Activated CD4-positive, CD25-positive, alpha-beta regulatory T cell treated with anti-CD3 and anti-CD28 coated beads, Interleukin-2, amount 50 U/mL, for 72 hours (primary cell): ENCODE data around the gene YRDC.

Experiments used
- DNase-seq: peaks from one replicate; pipeline ENCODE4 v3.0.0; 2021

Gene YRDC

GRCh38 chr1:37807555-37808368, at the start of gene YRDC, which contains the start of gene C1orf122:
Gene YRDC (minus strand): TSS chr1:37808208. CDS start chr1:37808180, 28 bp downstream.
Gene C1orf122 (plus strand): TSS chr1:37807790. CDS start chr1:37808405, 615 bp downstream.
- DNase-seq: peak; percentile 92

GRCh38 chr1:37854406-37854805, 46.4 kb upstream of the YRDC start:
- no peak for DNase-seq

- no peak for DNase-seq
Observed at GRCh38 chr1:37853157-37853556, 45.1 kb upstream of the YRDC start.

- no peak for DNase-seq
Observed at GRCh38 chr1:37851782-37852210, 43.8 kb upstream of the YRDC start.

GRCh38 chr1:37851262-37851661, 43.3 kb upstream of the YRDC start:
- DNase-seq: no peak

- DNase-seq: no peak
Observed at GRCh38 chr1:37850352-37850955, 42.4 kb upstream of the YRDC start.

GRCh38 chr1:37849480-37849879, 41.5 kb upstream of the YRDC start:
- DNase-seq: no peak

GRCh38 chr1:37846647-37847339, 38.8 kb upstream of the YRDC start:
- DNase-seq: no peak

GRCh38 chr1:37845786-37846185, 37.8 kb upstream of the YRDC start:
- DNase-seq: no peak

- DNase-seq: no peak
Observed at GRCh38 chr1:37845049-37845646, 37.1 kb upstream of the YRDC start.

GRCh38 chr1:37844536-37844935, 36.5 kb upstream of the YRDC start:
- no peak for DNase-seq

GRCh38 chr1:37841652-37842051, 33.6 kb upstream of the YRDC start:
- no peak for DNase-seq

- DNase-seq: no peak
Observed at GRCh38 chr1:37840711-37841110, 32.7 kb upstream of the YRDC start.

GRCh38 chr1:37839676-37840075, 31.7 kb upstream of the YRDC start:
- no peak for DNase-seq

- no peak for DNase-seq
Observed at GRCh38 chr1:37836788-37837187, 28.8 kb upstream of the YRDC start.

GRCh38 chr1:37831809-37832208, 23.8 kb upstream of the YRDC start:
- DNase-seq: no peak

GRCh38 chr1:37831109-37831508, 23.1 kb upstream of the YRDC start:
- DNase-seq: no peak

- DNase-seq: no peak
Observed at GRCh38 chr1:37828410-37829074, 20.5 kb upstream of the YRDC start.

GRCh38 chr1:37825506-37825905, 17.5 kb upstream of the YRDC start:
- DNase-seq: no peak

- DNase-seq: no peak
Observed at GRCh38 chr1:37824001-37824400, 16.0 kb upstream of the YRDC start.

GRCh38 chr1:37822906-37823815, 15.2 kb upstream of the YRDC start:
- no peak for DNase-seq

GRCh38 chr1:37821481-37821880, 13.5 kb upstream of the YRDC start:
- no peak for DNase-seq
